Measurements from ENCODE around the gene LY6G5C.

Gene LY6G5C

GRCh38 chr6:31660381-31661261, 20.2 kb downstream of the LY6G5C start, which contains the start of gene C6orf47:
Gene C6orf47, minus strand, starts transcription at chr6:31660778. Its CDS starts 831 bp downstream, at chr6:31659947.
- Histone ChIP-seq H3K9ac (ENCODE audit: low read length) (peak within 1 kb of the TSS; percentile 78), H3K4me1 (ENCODE audit: low read length) (peaks cover 36% of the 10 kb centered on the region)

GRCh38 chr6:31659649-31660380, 21.1 kb downstream of the LY6G5C start:
- H3K9ac ChIP-seq (ENCODE audit: low read length): peak overlapping the region; percentile 78
- no peaks in the 10 kb centered on the region for H4K20me1 ChIP-seq (ENCODE audit: insufficient read depth, low read length)
- H3K9me2 ChIP-seq (replicated peaks; ENCODE audit: insufficient read depth, low read length): no peaks in the 10 kb centered on the region
- H3F3A ChIP-seq (ENCODE audit: insufficient read depth, low read length): peaks cover 14% of the 10 kb centered on the region
- peak overlapping the region; percentile 54; the same call in 1 of the 2 replicates for H3K27ac ChIP-seq (ENCODE audit: low read length)
- DNase-seq: peak; percentile 12
- H3K4me2 ChIP-seq (ENCODE audit: low read depth, low read length): peak overlapping the region; percentile 94
- peaks cover 36% of the 10 kb centered on the region for H3K4me1 ChIP-seq (ENCODE audit: low read length)
- no peak for TF ChIP-seq EZH2 (optimal IDR thresholded peaks at IDR 0.05; ENCODE audit: low read depth, low read length)
- TF ChIP-seq EZH2phosphoT487 (IDR thresholded peaks at IDR 0.05; ENCODE audit: low read length): no peak
- no peak for TF ChIP-seq CTCF (IDR thresholded peaks at IDR 0.05; ENCODE audit: low read length)
- peaks cover 56% of the 10 kb centered on the region for H3K79me2 ChIP-seq (ENCODE audit: low read length)
- H3K4me3 ChIP-seq (ENCODE audit: low read length): peak overlapping the region; percentile 87
- H3K36me3 ChIP-seq (replicated peaks; ENCODE audit: insufficient read depth, low read length): no peaks in the 10 kb centered on the region
- H3K9me3 ChIP-seq (replicated peaks; ENCODE audit: insufficient read depth, low read length): no peaks in the 10 kb centered on the region
- peak overlapping the region; percentile 18 for H2AFZ ChIP-seq (ENCODE audit: low read length)
- H3K27me3 ChIP-seq (replicated peaks; ENCODE audit: insufficient read depth, low read length): no peaks in the 10 kb centered on the region

More at GRCh38 chr6:31660381-31661261, 20.2 kb downstream of the LY6G5C start, which contains the start of gene C6orf47:
- Histone ChIP-seq H4K20me1 (ENCODE audit: insufficient read depth, low read length) (no peaks in the 10 kb centered on the region), H3F3A (ENCODE audit: insufficient read depth, low read length) (peaks cover 19% of the 10 kb centered on the region), H3K27me3 (replicated peaks; ENCODE audit: insufficient read depth, low read length) (no peaks in the 10 kb centered on the region), H2AFZ (ENCODE audit: low read length) (peak within 1 kb of the TSS; percentile 18), H3K9me2 (replicated peaks; ENCODE audit: insufficient read depth, low read length) (no peaks in the 10 kb centered on the region), H3K4me2 (ENCODE audit: low read depth, low read length) (peak within 1 kb of the TSS; percentile 94), H3K9me3 (replicated peaks; ENCODE audit: insufficient read depth, low read length) (no peaks in the 10 kb centered on the region), H3K27ac (ENCODE audit: low read length) (peak within 1 kb of the TSS; percentile 54; the same call in 1 of the 2 replicates), H3K79me2 (ENCODE audit: low read length) (peaks cover 58% of the 10 kb centered on the region), H3K36me3 (replicated peaks; ENCODE audit: insufficient read depth, low read length) (no peaks in the 10 kb centered on the region), H3K4me3 (ENCODE audit: low read length) (peak within 1 kb of the TSS; percentile 87)
- TF ChIP-seq EZH2phosphoT487 (IDR thresholded peaks at IDR 0.05; ENCODE audit: low read length) (no peak), EZH2 (optimal IDR thresholded peaks at IDR 0.05; ENCODE audit: low read depth, low read length) (no peak), CTCF (IDR thresholded peaks at IDR 0.05; ENCODE audit: low read length) (no peak)
- DNase-seq: peak; percentile 80

- H3K36me3 ChIP-seq (replicated peaks; ENCODE audit: insufficient read depth, low read length): no peaks in the 10 kb centered on the region
- H4K20me1 ChIP-seq (ENCODE audit: insufficient read depth, low read length): no peaks in the 10 kb centered on the region
- no peak overlapping the region for H3K27ac ChIP-seq (ENCODE audit: low read length)
- no peaks in the 10 kb centered on the region for H3K27me3 ChIP-seq (replicated peaks; ENCODE audit: insufficient read depth, low read length)
- H3K4me1 ChIP-seq (ENCODE audit: low read length): peaks cover 35% of the 10 kb centered on the region
- no peaks in the 10 kb centered on the region for H3K9me2 ChIP-seq (replicated peaks; ENCODE audit: insufficient read depth, low read length)
- H3K4me3 ChIP-seq (ENCODE audit: low read length): peak overlapping the region; percentile 87; the same call in 1 of the 2 replicates
- H3K9ac ChIP-seq (ENCODE audit: low read length): peak overlapping the region; percentile 78; the same call in 1 of the 2 replicates
- TF ChIP-seq EZH2phosphoT487 (IDR thresholded peaks at IDR 0.05; ENCODE audit: low read length): no peak
- TF ChIP-seq EZH2 (optimal IDR thresholded peaks at IDR 0.05; ENCODE audit: low read depth, low read length): no peak
- no peak for TF ChIP-seq CTCF (IDR thresholded peaks at IDR 0.05; ENCODE audit: low read length)
- H3K9me3 ChIP-seq (replicated peaks; ENCODE audit: insufficient read depth, low read length): no peaks in the 10 kb centered on the region
- H2AFZ ChIP-seq (ENCODE audit: low read length): no peak overlapping the region
- peaks cover 14% of the 10 kb centered on the region for H3F3A ChIP-seq (ENCODE audit: insufficient read depth, low read length)
- no peak for DNase-seq
- H3K79me2 ChIP-seq (ENCODE audit: low read length): peaks cover 49% of the 10 kb centered on the region
- H3K4me2 ChIP-seq (ENCODE audit: low read depth, low read length): peak overlapping the region; percentile 94
Observed at GRCh38 chr6:31658983-31659648, 21.8 kb downstream of the LY6G5C start.
